K562 (cell line): ENCODE results near the gene SUMF1. TPM values are rescaled to one million over a fixed set of nuclear protein-coding genes. Genes with fewer than 3 reads are reported as not detected.

ENCODE experiments used
- BRCA1 ChIP-seq, 2 experiments: fragments of 450-650 bp in 1 of 2; sonication (generic) in 1 of 2; formaldehyde crosslinking in 1 of 2; IDR thresholded peaks; 2 replicates each; pipeline versions ENCODE4 v1.5.0 to v1.6.1; 2017 to 2020; ENCODE audit warnings: mild to moderate bottlenecking in 1 of 2, missing genetic modification reagents in 1 of 2
- CBX8 ChIP-seq: fragments of 200-600 bp; sonication (generic); IDR thresholded peaks from 2 replicates; pipeline ENCODE4 v1.6.1; 2012; ENCODE audit warnings: borderline replicate concordance, mixed run types, low read depth, mild to moderate bottlenecking, moderate library complexity, mixed read lengths, low read length, control low read depth, inconsistent platforms; ENCODE audit not compliant: poor library complexity, severe bottlenecking; ENCODE audit errors: extremely low read depth
- CSDE1 ChIP-seq, 2 experiments: fragments of 450-650 bp; IDR thresholded peaks; 2 replicates each; pipeline ENCODE4 v1.6.1; 2016; ENCODE audit warnings: mild to moderate bottlenecking in 1 of 2
- CTBP1 ChIP-seq: fragments of 450-650 bp; IDR thresholded peaks from 2 replicates; pipeline ENCODE4 v1.6.1; 2016; ENCODE audit warnings: borderline replicate concordance
- FOSL1 ChIP-seq: fragments of 200-800 bp; sonication (Bioruptor generic); conservative IDR thresholded peaks from 2 replicates; pipeline ENCODE4 v1.6.1; 2016; ENCODE audit warnings: missing genetic modification characterization, missing compliant biosample characterization
- GABPB2 ChIP-seq: fragments of 250-450 bp; sonication (Bioruptor Pico); conservative IDR thresholded peaks from 2 replicates; pipeline ENCODE4 v1.5.1; 2021; ENCODE audit warnings: mild to moderate bottlenecking
- HEY1 ChIP-seq: fragments of 250-450 bp; sonication (Bioruptor Pico); IDR thresholded peaks from 2 replicates; pipeline ENCODE4 v1.5.0; 2020; ENCODE audit warnings: mild to moderate bottlenecking, moderate library complexity, borderline replicate concordance
- IFI16 ChIP-seq: fragments of 250-450 bp; sonication (Bioruptor Pico); IDR thresholded peaks from 2 replicates; pipeline ENCODE4 v2.1.2; 2022; ENCODE audit warnings: mild to moderate bottlenecking, inconsistent platforms
- IRF2 ChIP-seq: sonication (generic); formaldehyde crosslinking; IDR thresholded peaks from 2 replicates; pipeline ENCODE4 v1.8.1; 2022; ENCODE audit warnings: mild to moderate bottlenecking, missing genetic modification reagents
- JUND ChIP-seq, 2 experiments: IDR thresholded peaks; 2 replicates in 1 of 2; 3 replicates in 1 of 2; pipeline ENCODE4 v1.6.1; 2011; ENCODE audit warnings: borderline replicate concordance in 2 of 2, low read depth in 2 of 2, low read length in 2 of 2, improper control_type of control experiment in 1 of 2, missing biosample characterization in 1 of 2, missing genetic modification characterization in 1 of 2, missing genetic modification reagents in 1 of 2
- MAZ ChIP-seq, 2 experiments: fragments of 450-650 bp in 1 of 2; sonication (generic) in 1 of 2; formaldehyde crosslinking; IDR thresholded peaks in 1 of 2; conservative IDR thresholded peaks in 1 of 2; 2 replicates each; pipeline versions ENCODE4 v1.4.0 to v1.5.0; 2020; ENCODE audit warnings: mild to moderate bottlenecking in 1 of 2, missing genetic modification reagents in 1 of 2
- PHB2 ChIP-seq: fragments of 450-650 bp; IDR thresholded peaks from 2 replicates; pipeline ENCODE4 v1.6.1; 2017; ENCODE audit warnings: low read depth
- PRPF4 ChIP-seq: fragments of 200-400 bp; formaldehyde crosslinking; IDR thresholded peaks from one replicate; pipeline ENCODE4 v1.6.1; 2017; ENCODE audit warnings: low read length, low read depth, mild to moderate bottlenecking; ENCODE audit not compliant: insufficient read depth, poor library complexity, severe bottlenecking
- SPI1 ChIP-seq: IDR thresholded peaks from 2 replicates; pipeline ENCODE4 v1.6.1; 2011; ENCODE audit warnings: low read depth, low read length, control low read depth, borderline replicate concordance
- TAF1 ChIP-seq: IDR thresholded peaks from 2 replicates; pipeline ENCODE4 v1.6.1; 2011; ENCODE audit warnings: mild to moderate bottlenecking, low read length, moderate library complexity; ENCODE audit not compliant: insufficient read depth, control insufficient read depth, severe bottlenecking; ENCODE audit errors: extremely low read depth
- TAL1 ChIP-seq: fragments of 450-650 bp; IDR thresholded peaks from 2 replicates; pipeline ENCODE4 v1.6.1; 2016; ENCODE audit warnings: mild to moderate bottlenecking
- ZNF445 ChIP-seq: fragments of 250-450 bp; sonication (Bioruptor Pico); IDR thresholded peaks from 2 replicates; pipeline ENCODE4 v1.4.0; 2020; ENCODE audit warnings: low read depth, mild to moderate bottlenecking, moderate library complexity
- ZNF668 ChIP-seq: fragments of 250-450 bp; sonication (Bioruptor Pico); IDR thresholded peaks from 2 replicates; pipeline ENCODE4 v1.8.0; 2022; ENCODE audit warnings: mild to moderate bottlenecking, inconsistent platforms
- ZNF717 ChIP-seq: fragments of 250-450 bp; sonication (Bioruptor Pico); IDR thresholded peaks from 2 replicates; pipeline ENCODE4 v1.5.0; 2021
- polyA plus RNA-seq, 8 experiments: library from polyadenylated mRNA; depleted of rRNA in 4 of 8; stranded (reverse) in 5 of 8; unstranded in 3 of 8; fragments of >200 nt; fragmentation: Nextera tagmentation in 2 of 8; fragmentation: Illumina TruSeq in 1 of 8; extraction: Ambion mirVana in 2 of 8; extraction: Trizol in 1 of 8; gene quantifications; 2 replicates each; pipeline versions ENCODE4 v1.2.1 to v1.2.3, GENCODE V29; 2011 to 2014; ENCODE audit warnings: inconsistent platforms in 1 of 8, missing spikeins in 1 of 8
- total RNA-seq, 7 experiments: library from RNA; depleted of rRNA in 6 of 7; stranded (reverse); fragments of >200 nt in 6 of 7; fragmentation: Illumina TruSeq in 2 of 7; extraction: Trizol in 2 of 7; gene quantifications; 2 replicates each; pipeline versions ENCODE4 v1.2.1 to v1.2.3, GENCODE V29; 2011 to 2021; ENCODE audit warnings: low replicate concordance in 1 of 7
- TF ChIP-seq, protein P1 (sequence below): sonication (generic); formaldehyde crosslinking; IDR thresholded peaks from 2 replicates; pipeline ENCODE4 v1.8.0; 2022; ENCODE audit warnings: mild to moderate bottlenecking, missing genetic modification reagents
- TF ChIP-seq, protein P2 (sequence below): fragments of 250-450 bp; sonication (Bioruptor Pico); IDR thresholded peaks from 2 replicates; pipeline ENCODE4 v1.4.0; 2020; ENCODE audit warnings: mild to moderate bottlenecking, moderate library complexity
- TF ChIP-seq, protein P3 (sequence below): sonication (generic); formaldehyde crosslinking; IDR thresholded peaks from 2 replicates; pipeline ENCODE4 v1.8.0; 2022; ENCODE audit warnings: mild to moderate bottlenecking, missing genetic modification reagents
- TF ChIP-seq, protein P4 (sequence below): IDR thresholded peaks from 2 replicates; pipeline ENCODE4 v1.6.1; 2016; ENCODE audit warnings: missing genetic modification characterization, missing compliant biosample characterization

Gene SUMF1
- total and polyA plus RNA-seq, 9 of the 15 experiments (the other 6 are each of a cell fraction or from before 2014, with no cell fraction given) = 1.3 to 7.4 (median 4.2) TPM

DNA sequence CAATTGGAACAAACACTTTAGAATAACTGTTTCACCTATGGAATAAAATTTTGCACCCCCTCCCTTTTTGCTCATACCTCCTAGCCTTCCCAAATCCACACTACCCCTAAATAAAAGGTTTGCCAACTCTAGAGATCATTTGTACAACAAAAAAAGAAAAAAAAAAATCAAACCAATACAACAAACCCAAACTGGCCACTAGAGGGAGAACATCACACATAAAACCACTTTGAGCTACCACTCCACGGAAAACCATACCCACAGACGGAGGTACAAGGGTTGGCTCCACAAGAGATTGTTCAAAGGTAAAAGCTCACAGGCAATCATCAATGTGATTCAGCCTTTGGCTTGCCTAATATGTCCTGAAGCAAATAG is 116.3 kb downstream of the SUMF1 start (continued):
- no peak for TF ChIP-seq CTBP1
- TF ChIP-seq FOSL1 (tag) = no peak
- TF ChIP-seq HEY1 (CRISPR knock-in tag) = no peak
- no peak for TF ChIP-seq PRPF4
- peak; percentile 24 for TF ChIP-seq TAF1
- no peak for TF ChIP-seq IRF2 (CRISPR knock-in tag)
- TF ChIP-seq, protein P1, sequence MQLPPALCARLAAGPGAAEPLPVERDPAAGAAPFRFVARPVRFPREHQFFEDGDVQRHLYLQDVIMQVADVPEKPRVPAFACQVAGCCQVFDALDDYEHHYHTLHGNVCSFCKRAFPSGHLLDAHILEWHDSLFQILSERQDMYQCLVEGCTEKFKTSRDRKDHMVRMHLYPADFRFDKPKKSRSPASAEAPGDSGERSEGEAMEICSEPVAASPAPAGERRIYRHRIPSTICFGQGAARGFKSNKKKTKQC (CRISPR knock-in tag) = no peak
- TF ChIP-seq, protein P2, sequence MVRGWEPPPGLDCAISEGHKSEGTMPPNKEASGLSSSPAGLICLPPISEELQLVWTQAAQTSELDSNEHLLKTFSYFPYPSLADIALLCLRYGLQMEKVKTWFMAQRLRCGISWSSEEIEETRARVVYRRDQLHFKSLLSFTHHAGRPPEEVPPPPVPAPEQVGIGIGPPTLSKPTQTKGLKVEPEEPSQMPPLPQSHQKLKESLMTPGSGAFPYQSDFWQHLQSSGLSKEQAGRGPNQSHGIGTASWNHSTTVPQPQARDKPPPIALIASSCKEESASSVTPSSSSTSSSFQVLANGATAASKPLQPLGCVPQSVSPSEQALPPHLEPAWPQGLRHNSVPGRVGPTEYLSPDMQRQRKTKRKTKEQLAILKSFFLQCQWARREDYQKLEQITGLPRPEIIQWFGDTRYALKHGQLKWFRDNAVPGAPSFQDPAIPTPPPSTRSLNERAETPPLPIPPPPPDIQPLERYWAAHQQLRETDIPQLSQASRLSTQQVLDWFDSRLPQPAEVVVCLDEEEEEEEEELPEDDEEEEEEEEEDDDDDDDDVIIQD (CRISPR knock-in tag) = no peak
- no peak for TF ChIP-seq GABPB2
- TF ChIP-seq SPI1 = no peak
- TF ChIP-seq ZNF445 (CRISPR knock-in tag) = no peak
- TF ChIP-seq, protein P3, sequence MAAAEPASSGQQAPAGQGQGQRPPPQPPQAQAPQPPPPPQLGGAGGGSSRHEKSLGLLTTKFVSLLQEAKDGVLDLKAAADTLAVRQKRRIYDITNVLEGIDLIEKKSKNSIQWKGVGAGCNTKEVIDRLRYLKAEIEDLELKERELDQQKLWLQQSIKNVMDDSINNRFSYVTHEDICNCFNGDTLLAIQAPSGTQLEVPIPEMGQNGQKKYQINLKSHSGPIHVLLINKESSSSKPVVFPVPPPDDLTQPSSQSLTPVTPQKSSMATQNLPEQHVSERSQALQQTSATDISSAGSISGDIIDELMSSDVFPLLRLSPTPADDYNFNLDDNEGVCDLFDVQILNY (CRISPR knock-in tag) = no peak
- TF ChIP-seq, protein P4, sequence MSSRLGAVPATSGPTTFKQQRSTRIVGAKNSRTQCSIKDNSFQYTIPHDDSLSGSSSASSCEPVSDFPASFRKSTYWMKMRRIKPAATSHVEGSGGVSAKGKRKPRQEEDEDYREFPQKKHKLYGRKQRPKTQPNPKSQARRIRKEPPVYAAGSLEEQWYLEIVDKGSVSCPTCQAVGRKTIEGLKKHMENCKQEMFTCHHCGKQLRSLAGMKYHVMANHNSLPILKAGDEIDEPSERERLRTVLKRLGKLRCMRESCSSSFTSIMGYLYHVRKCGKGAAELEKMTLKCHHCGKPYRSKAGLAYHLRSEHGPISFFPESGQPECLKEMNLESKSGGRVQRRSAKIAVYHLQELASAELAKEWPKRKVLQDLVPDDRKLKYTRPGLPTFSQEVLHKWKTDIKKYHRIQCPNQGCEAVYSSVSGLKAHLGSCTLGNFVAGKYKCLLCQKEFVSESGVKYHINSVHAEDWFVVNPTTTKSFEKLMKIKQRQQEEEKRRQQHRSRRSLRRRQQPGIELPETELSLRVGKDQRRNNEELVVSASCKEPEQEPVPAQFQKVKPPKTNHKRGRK (tag) = no peak
- TF ChIP-seq MAZ (CRISPR knock-in tag; conservative IDR thresholded peaks at IDR 0.05 in 1 of 2, IDR thresholded peaks at IDR 0.05 in 1 of 2) = no peak
- TF ChIP-seq BRCA1 (IDR thresholded peaks at IDR 0.05) = no peak
- no peak for TF ChIP-seq BRCA1 (CRISPR knock-in tag; IDR thresholded peaks at IDR 0.05)
- no peak; the same call in 1 of the 2 replicates for TF ChIP-seq JUND (IDR thresholded peaks at IDR 0.05; ENCODE audit: borderline replicate concordance, low read depth, low read length)
- TF ChIP-seq JUND (tag; IDR thresholded peaks at IDR 0.05; ENCODE audit: borderline replicate concordance, low read depth, low read length) = no peak
- TF ChIP-seq PHB2 = no peak
- no peak for TF ChIP-seq TAL1
- TF ChIP-seq ZNF668 (CRISPR knock-in tag) = no peak
- TF ChIP-seq CBX8 = no peak
- TF ChIP-seq IFI16 (CRISPR knock-in tag) = no peak
- no peak for TF ChIP-seq ZNF717
- TF ChIP-seq CSDE1 (IDR thresholded peaks at IDR 0.05) = no peak
